GM18951 (cell line): ENCODE measurements around the gene MOB3B.
"Not testable (repeated sequence)": the region's sequence is repeated elsewhere in the genome, so short reads cannot be mapped to it uniquely, and the experiment has no call there.

ENCODE experiments used
- POLR2A ChIP-seq: IDR thresholded peaks from 4 replicates; pipeline ENCODE4 v1.6.1; 2011; ENCODE audit warnings: mild to moderate bottlenecking; ENCODE audit not compliant: insufficient read length, insufficient read depth; ENCODE audit errors: extremely low read depth
- in situ Hi-C: fragments of 300-500 bp; cut with MboI; formaldehyde crosslinking; loops from one replicate; pipeline ENCODE4 v1.12.0; 2022; ENCODE audit warnings: low sequenced_read_pairs, mixed read lengths, inconsistent platforms; ENCODE audit not compliant: unreplicated experiment

Gene MOB3B

DNA sequence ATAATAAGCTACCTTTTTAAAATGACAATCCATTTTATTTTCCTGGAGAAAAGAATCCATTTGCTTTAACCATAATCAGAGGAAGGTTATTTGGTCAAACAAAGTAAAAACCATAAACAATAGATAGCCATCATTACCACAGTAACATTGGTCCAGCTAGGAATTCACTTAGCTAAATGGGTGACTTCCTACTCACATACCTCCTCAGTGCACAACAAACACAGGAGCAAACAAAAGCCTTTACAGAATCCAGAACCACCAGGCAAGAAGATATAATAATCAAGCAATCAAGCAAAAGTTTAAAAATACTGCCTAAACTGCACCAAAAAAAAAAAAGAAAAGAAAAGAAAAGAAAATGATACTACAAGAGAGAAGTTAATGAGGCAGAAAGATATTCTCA, 6.5 kb downstream of the MOB3B start:
- in situ Hi-C loops = no loop called here
- TF ChIP-seq POLR2A = no peak

DNA sequence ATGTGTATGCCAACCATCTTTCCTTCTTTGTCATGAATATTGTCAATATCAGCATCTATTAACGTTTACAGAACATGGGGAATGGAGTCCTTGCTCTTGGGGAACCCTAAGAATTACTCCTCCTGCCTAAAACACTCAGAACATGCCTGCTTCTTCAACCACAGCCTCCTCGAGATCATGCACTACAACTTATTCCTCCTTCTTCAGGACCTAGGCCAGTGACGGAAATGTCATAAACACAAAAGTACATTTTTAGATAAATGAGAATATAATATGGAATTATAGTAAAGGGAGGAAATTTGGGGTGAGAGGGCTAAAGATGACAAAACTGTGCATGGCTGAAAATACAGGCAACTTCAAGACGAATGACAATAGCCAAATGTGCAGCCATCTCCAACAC, 8.6 kb downstream of the MOB3B start:
- TF ChIP-seq POLR2A = no peak
- in situ Hi-C loops = no loop called here

DNA sequence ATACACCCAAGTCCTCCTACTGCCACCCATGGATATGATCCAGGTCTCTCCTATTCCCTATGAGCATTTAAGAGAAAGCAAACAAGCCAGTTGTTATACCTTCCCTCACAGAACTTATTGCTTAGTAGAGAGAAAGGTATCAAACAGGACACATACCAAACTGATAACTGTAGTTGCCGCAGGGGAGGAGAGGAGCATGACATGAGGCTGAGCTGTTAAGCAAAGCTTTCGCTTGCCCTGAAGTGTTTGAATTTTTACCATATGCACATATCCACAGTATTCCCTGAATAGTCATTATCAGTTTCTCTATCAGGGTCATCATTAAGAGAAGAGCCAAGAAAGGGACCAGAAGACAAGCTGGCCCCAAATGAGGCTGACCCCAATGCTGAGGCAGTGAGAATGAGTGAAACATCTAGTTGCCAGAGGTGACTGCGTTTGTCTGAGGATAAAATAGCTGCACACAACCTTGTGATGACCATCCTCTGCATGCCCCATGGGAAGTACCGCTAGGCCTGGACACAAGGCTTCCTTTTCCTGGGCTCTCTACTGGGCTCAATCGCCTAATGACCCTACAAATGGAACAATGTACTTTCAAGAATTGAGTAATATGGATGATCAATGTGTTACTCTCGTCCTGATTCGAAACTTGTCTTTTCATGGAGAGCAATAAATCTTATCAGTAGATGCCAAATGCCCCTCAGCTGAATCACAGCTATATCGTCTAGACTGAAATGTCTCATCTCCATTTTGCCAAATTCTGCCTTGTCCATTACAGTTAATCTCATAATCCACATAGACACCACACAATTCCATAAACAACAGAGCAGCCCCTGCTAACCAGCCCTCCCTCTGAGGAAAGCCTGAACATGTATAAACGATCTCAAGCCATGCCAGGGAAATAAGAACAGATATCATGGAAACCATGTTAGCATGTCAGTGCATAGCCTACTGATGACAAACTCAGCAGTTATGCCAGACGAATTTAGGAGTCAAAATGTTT, 9.8 kb downstream of the MOB3B start:
- in situ Hi-C loops = no loop called here
- no peak for TF ChIP-seq POLR2A

- no peak for TF ChIP-seq POLR2A
- in situ Hi-C loops = no loop called here
These were observed 10.8 kb downstream of the MOB3B start for GRCh38 chr9:27518809-27519208.

GRCh38 chr9:27518006-27518405, 11.6 kb downstream of the MOB3B start:
- TF ChIP-seq POLR2A = no peak
- in situ Hi-C loops = no loop called here

- in situ Hi-C loops = no loop called here
- no peak for TF ChIP-seq POLR2A
These were observed 15.1 kb downstream of the MOB3B start for GRCh38 chr9:27514551-27514950.

DNA sequence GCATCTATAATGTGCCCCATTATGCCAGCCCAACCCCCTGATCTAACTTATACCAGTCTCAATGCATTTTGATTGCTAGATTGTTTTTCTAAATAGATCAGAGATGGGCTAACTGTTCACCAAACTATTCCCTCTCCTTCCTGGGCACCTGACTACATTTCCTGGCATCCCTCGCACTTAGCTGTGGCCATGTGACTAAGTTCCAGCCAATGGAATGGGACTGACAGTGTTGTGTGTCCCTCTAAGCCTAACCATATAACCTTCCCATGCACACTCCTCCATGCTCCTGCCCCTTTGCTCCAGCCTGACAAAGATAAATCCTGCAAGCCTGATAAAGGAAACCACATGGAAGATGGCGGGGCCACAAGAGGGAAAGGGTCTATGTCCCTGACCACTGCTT, 17.8 kb downstream of the MOB3B start:
- TF ChIP-seq POLR2A = no peak
- in situ Hi-C loops = no loop called here

DNA sequence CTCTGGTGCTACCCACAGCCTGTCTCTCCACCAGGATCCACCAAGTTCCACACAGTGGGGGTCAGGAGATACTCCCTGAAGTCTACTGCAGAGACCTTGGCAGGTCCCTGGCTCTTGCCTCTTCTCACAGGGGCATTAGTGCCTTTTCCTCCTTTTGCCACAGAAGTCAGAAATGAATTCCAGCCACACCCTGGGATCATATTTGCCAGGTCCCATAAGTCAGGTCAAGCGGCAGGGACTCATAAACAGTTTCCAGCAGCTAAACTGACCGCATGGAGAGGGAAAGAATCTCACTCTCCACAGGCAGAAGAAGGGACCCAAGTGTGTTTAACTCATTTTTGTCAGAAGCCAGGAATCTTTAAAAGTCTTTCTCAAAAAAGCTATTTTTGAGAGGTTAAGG, 18.8 kb downstream of the MOB3B start:
- in situ Hi-C loops = no loop called here
- no peak for TF ChIP-seq POLR2A

GRCh38 chr9:27506981-27507380, 22.6 kb downstream of the MOB3B start:
- TF ChIP-seq POLR2A = no peak
- in situ Hi-C loops = no loop called here

DNA sequence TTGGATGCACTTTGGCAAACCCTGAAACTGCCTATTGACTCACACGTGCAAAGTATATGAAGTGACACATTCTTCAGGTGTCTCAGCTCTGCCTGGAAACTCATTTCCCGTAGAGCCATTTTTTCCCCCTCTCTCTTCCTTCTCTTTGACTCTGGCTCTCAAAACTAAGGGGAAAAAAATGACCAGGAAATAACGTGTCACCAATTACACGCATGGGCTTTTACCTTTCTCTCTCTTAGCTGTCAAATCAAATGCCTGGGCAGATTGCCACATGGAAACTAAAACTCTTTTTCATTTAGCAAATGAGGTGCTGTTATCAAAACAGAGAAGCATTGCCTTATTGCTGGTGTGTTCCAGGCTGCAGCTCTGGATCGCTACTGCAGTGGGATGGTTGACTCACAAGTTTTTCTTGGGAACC, 23.9 kb downstream of the MOB3B start:
- TF ChIP-seq POLR2A = no peak

DNA sequence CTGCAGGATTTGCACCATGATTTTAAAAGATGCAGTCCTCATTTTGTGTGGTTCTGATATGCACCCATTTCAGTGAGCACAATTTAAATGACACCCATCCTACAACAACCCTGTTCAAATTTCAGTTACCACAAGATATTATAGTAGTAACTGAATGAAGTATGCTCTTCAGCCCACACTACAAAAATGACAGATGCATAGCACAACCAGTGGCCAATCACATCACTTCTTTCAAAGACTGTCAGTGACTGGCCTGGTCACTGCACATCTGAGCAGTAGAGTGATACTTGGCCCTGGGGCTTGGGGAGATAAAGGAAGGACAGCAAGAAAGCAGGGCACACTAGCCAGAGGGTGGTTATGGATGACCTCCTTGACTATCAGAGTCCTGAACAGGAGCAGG, 25.4 kb downstream of the MOB3B start:
- TF ChIP-seq POLR2A = no peak
- in situ Hi-C loops = no loop called here

More for the DNA sequence above, 23.9 kb downstream of the MOB3B start:
- in situ Hi-C loops = no loop called here

GRCh38 chr9:27503623-27504022, 26.0 kb downstream of the MOB3B start:
- in situ Hi-C loops = no loop called here
- TF ChIP-seq POLR2A = no peak

DNA sequence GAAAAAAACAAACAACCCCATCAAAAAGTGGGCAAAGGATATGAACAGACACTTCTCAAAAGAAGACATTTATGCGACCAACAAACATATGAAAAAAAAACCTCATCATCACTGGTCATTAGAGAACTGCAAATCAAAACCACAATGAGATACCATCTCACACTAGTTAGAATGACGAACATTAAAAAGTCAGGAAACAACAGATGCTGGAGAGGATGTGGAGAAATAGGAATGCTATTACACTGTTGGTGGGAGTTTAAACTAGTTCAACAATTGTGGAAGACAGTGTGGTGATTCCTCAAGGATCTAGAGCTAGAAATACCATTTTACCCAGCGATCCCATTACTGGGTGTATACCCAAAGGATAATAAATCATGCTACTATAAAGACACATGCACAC, 28.7 kb downstream of the MOB3B start:
- in situ Hi-C loops = not testable (repeated sequence)

DNA sequence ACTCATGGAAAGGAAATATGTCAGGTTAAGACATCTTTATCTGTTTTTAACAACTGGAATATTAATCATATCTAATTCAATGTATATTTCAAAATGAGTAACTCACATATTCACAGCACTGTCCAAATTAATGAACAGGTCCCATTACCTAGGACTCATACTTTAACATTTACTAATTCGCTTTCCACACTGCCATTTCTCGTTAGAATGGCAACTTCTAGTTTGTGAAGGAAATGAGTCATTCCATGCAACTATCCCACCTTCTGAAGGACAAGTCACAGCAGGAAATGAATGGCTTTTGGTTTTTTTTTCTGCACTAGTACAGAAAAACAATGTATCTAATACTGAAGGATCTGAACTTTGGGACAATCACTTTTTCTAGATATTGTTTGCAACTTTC, 30.2 kb downstream of the MOB3B start:
- TF ChIP-seq POLR2A = no peak
- in situ Hi-C loops = no loop called here
